Fibroblast of skin of abdomen (primary cell): ENCODE results near the gene ATN1.
A peak's percentile ranks its signal among the peaks of the same experiment; 100 is the strongest.

Experiments used
- DNase-seq: peaks from one replicate; pipeline ENCODE4 v3.0.0-alpha.2; 2013

Gene ATN1

GRCh38 chr12:6957741-6958608 is 30.2 kb downstream of the ATN1 start:
- no peak for DNase-seq

- DNase-seq, result no peak
Measured at GRCh38 chr12:6958609-6959057, 30.9 kb downstream of the ATN1 start.

- DNase-seq, result no peak
Measured at GRCh38 chr12:6959058-6959804, 31.5 kb downstream of the ATN1 start.

GRCh38 chr12:6959805-6960592 is 32.2 kb downstream of the ATN1 start:
- DNase-seq, result no peak

GRCh38 chr12:6960593-6961277 is 33.0 kb downstream of the ATN1 start:
- peak; percentile 41 for DNase-seq

- DNase-seq, result no peak
Measured at GRCh38 chr12:6961278-6961694, 33.5 kb downstream of the ATN1 start.

GRCh38 chr12:6961695-6962284 is 34.0 kb downstream of the ATN1 start:
- peak; percentile 85 for DNase-seq

GRCh38 chr12:6962285-6963015 is 34.7 kb downstream of the ATN1 start:
- no peak for DNase-seq

GRCh38 chr12:6963016-6963731 is 35.4 kb downstream of the ATN1 start:
- DNase-seq, result no peak

- DNase-seq, result no peak
Measured at GRCh38 chr12:6963791-6964413, 36.1 kb downstream of the ATN1 start.

- DNase-seq, result no peak
Measured at GRCh38 chr12:6964605-6965025, 36.9 kb downstream of the ATN1 start.

- peak; percentile 79 for DNase-seq
Measured at GRCh38 chr12:6965026-6965661, 37.4 kb downstream of the ATN1 start.

GRCh38 chr12:6965714-6966113 is 38.0 kb downstream of the ATN1 start:
- DNase-seq, result no peak

GRCh38 chr12:6966351-6966750 is 38.6 kb downstream of the ATN1 start:
- no peak for DNase-seq

GRCh38 chr12:6967651-6968100 is 39.9 kb downstream of the ATN1 start:
- DNase-seq, result no peak

- no peak for DNase-seq
Measured at GRCh38 chr12:6968426-6968825, 40.7 kb downstream of the ATN1 start.

GRCh38 chr12:6970096-6970527 is 42.4 kb downstream of the ATN1 start:
- DNase-seq, result no peak

- DNase-seq, result no peak
Measured at GRCh38 chr12:6974180-6974579, 46.4 kb downstream of the ATN1 start.
